ENCODE data around the gene FBXO27. TPM values are rescaled to one million over a fixed set of nuclear protein-coding genes. Genes with fewer than 3 reads are reported as not detected.

Gene FBXO27
- total and polyA plus RNA-seq, 8 donors = 3.3 to 11.9 (median 4.0) TPM

- ATAC-seq (no peak), DNase-seq (no peak)
- intact Hi-C loops (cut with DNase I) = no loop called here
- Histone ChIP-seq H3K27ac (no peak overlapping the region), H3K4me1 (no peaks in the 10 kb centered on the region), H3K4me3 (no peak overlapping the region), H3K36me3 (no peaks in the 10 kb centered on the region), H3K9me3 (no peaks in the 10 kb centered on the region), H3K27me3 (no peaks in the 10 kb centered on the region)
- no peak for TF ChIP-seq CTCF (IDR thresholded peaks at IDR 0.05)
These were observed 18.3 kb downstream of the FBXO27 start for GRCh38 chr19:39014037-39014436.

GRCh38 chr19:39009001-39009400 lies 23.3 kb downstream of the FBXO27 start:
- no peaks in the 10 kb centered on the region for H3K4me1 ChIP-seq
- ATAC-seq (no peak), DNase-seq (no peak)
- no peaks in the 10 kb centered on the region for H3K27me3 ChIP-seq
- H3K27ac ChIP-seq = no peak overlapping the region
- no peak for TF ChIP-seq CTCF (IDR thresholded peaks at IDR 0.05)
- H3K9me3 ChIP-seq = no peaks in the 10 kb centered on the region
- H3K36me3 ChIP-seq = no peaks in the 10 kb centered on the region
- intact Hi-C loops (cut with DNase I) = no loop called here
- H3K4me3 ChIP-seq = no peak overlapping the region

GRCh38 chr19:39008137-39008536 lies 24.2 kb downstream of the FBXO27 start:
- no peak for TF ChIP-seq CTCF (IDR thresholded peaks at IDR 0.05)
- no peaks in the 10 kb centered on the region for H3K36me3 ChIP-seq
- no peak for ATAC-seq

GRCh38 chr19:39007096-39007495 lies 25.3 kb downstream of the FBXO27 start:
- Histone ChIP-seq H3K4me1 (no peaks in the 10 kb centered on the region), H3K4me3 (no peak overlapping the region), H3K27ac (no peak overlapping the region), H3K27me3 (no peaks in the 10 kb centered on the region), H3K36me3 (no peaks in the 10 kb centered on the region), H3K9me3 (no peaks in the 10 kb centered on the region)
- DNase-seq (no peak), ATAC-seq (no peak)
- TF ChIP-seq CTCF (IDR thresholded peaks at IDR 0.05) = no peak
- intact Hi-C loops (cut with DNase I) = no loop called here

More at GRCh38 chr19:39008137-39008536, 24.2 kb downstream of the FBXO27 start:
- no peaks in the 10 kb centered on the region for H3K4me1 ChIP-seq
- no peak for DNase-seq
- no peaks in the 10 kb centered on the region for H3K9me3 ChIP-seq
- H3K27me3 ChIP-seq = no peaks in the 10 kb centered on the region
- H3K27ac ChIP-seq = no peak overlapping the region
- H3K4me3 ChIP-seq = no peak overlapping the region
- intact Hi-C loops (cut with DNase I) = no loop called here

- ATAC-seq (no peak), DNase-seq (no peak)
These were observed 27.9 kb downstream of the FBXO27 start for GRCh38 chr19:39004403-39004802.

More at GRCh38 chr19:39004403-39004802, 27.9 kb downstream of the FBXO27 start:
- intact Hi-C loops (cut with DNase I) = no loop called here
- H3K27ac ChIP-seq = no peak overlapping the region
- H3K36me3 ChIP-seq = no peaks in the 10 kb centered on the region
- H3K4me1 ChIP-seq = no peaks in the 10 kb centered on the region
- H3K9me3 ChIP-seq = no peaks in the 10 kb centered on the region
- H3K4me3 ChIP-seq = no peak overlapping the region
- TF ChIP-seq CTCF (IDR thresholded peaks at IDR 0.05) = no peak
- H3K27me3 ChIP-seq = no peaks in the 10 kb centered on the region
